K562 (cell line): ENCODE results near the gene PPP6C. TPM values are rescaled to one million over a fixed set of nuclear protein-coding genes. Genes with fewer than 3 reads are reported as not detected.

Experiments used
- ATF7 ChIP-seq: fragments of 450-650 bp; IDR thresholded peaks from 2 replicates; pipeline ENCODE4 v1.7.1; 2014; ENCODE audit warnings: mild to moderate bottlenecking, moderate library complexity
- BCLAF1 ChIP-seq, 2 experiments: fragments of 450-650 bp in 1 of 2; IDR thresholded peaks; 2 replicates each; pipeline ENCODE4 v1.6.1; 2011 to 2017; ENCODE audit warnings: low read depth in 2 of 2, antibody characterized with exemption in 1 of 2, borderline replicate concordance in 1 of 2, low read length in 1 of 2, mild to moderate bottlenecking in 1 of 2, mixed read lengths in 1 of 2; ENCODE audit not compliant: control insufficient read depth in 1 of 2
- CEBPG ChIP-seq, 3 experiments: fragments of 200-800 bp in 1 of 3; sonication (Bioruptor generic) in 1 of 3; sonication (generic) in 1 of 3; formaldehyde crosslinking in 1 of 3; IDR thresholded peaks in 2 of 3; conservative IDR thresholded peaks in 1 of 3; 2 replicates each; pipeline versions ENCODE4 v1.6.1 to v1.8.0; 2016 to 2022; ENCODE audit warnings: missing compliant biosample characterization in 2 of 3, missing genetic modification characterization in 2 of 3, mild to moderate bottlenecking in 1 of 3, missing genetic modification reagents in 1 of 3
- ETV1 ChIP-seq: fragments of 450-650 bp; conservative IDR thresholded peaks from 2 replicates; pipeline ENCODE4 v1.6.1; 2016; ENCODE audit warnings: missing genetic modification characterization, control low read depth, low read depth, missing compliant biosample characterization
- JUND ChIP-seq, 2 experiments: IDR thresholded peaks; 2 replicates in 1 of 2; 3 replicates in 1 of 2; pipeline ENCODE4 v1.6.1; 2011; ENCODE audit warnings: borderline replicate concordance in 2 of 2, low read depth in 2 of 2, low read length in 2 of 2, improper control_type of control experiment in 1 of 2, missing biosample characterization in 1 of 2, missing genetic modification characterization in 1 of 2, missing genetic modification reagents in 1 of 2
- PHF20 ChIP-seq: fragments of 450-650 bp; IDR thresholded peaks from 2 replicates; pipeline ENCODE4 v1.6.1; 2018; ENCODE audit not compliant: partially characterized antibody
- POLR2B ChIP-seq: fragments of 450-650 bp; IDR thresholded peaks from 2 replicates; pipeline ENCODE4 v1.6.1; 2018; ENCODE audit warnings: low read depth; ENCODE audit not compliant: partially characterized antibody
- RAD51 ChIP-seq: fragments of 450-650 bp; IDR thresholded peaks from 2 replicates; pipeline ENCODE4 v1.7.1; 2016; ENCODE audit warnings: low read depth, mild to moderate bottlenecking, borderline replicate concordance
- SAFB2 ChIP-seq: fragments of 200-400 bp; formaldehyde crosslinking; IDR thresholded peaks from 2 replicates; pipeline ENCODE4 v1.6.1; 2018; ENCODE audit warnings: borderline replicate concordance, low read length, low read depth, moderate library complexity; ENCODE audit not compliant: severe bottlenecking
- SIN3A ChIP-seq, 2 experiments: fragments of 150-350 bp in 1 of 2; IDR thresholded peaks; 2 replicates each; pipeline ENCODE4 v1.6.1; 2011 to 2016; ENCODE audit warnings: borderline replicate concordance in 2 of 2, low read depth in 2 of 2, low read length in 2 of 2, mild to moderate bottlenecking in 2 of 2, moderate library complexity in 2 of 2; ENCODE audit not compliant: control insufficient read depth in 1 of 2
- SIRT6 ChIP-seq: IDR thresholded peaks from one replicate; pipeline ENCODE4 v1.6.1; 2012; ENCODE audit warnings: low read depth, mild to moderate bottlenecking, control low read depth, inconsistent platforms, low read length, moderate library complexity
- TBP ChIP-seq: optimal IDR thresholded peaks from 2 replicates; pipeline ENCODE3; 2011; ENCODE audit warnings: low read depth, low read length, improper control_type of control experiment
- ZNF263 ChIP-seq: sonication (generic); formaldehyde crosslinking; IDR thresholded peaks from 2 replicates; pipeline ENCODE4 v1.8.0; 2022; ENCODE audit warnings: mild to moderate bottlenecking, missing genetic modification reagents, borderline replicate concordance
- ZNF511 ChIP-seq: sonication (generic); formaldehyde crosslinking; IDR thresholded peaks from 2 replicates; pipeline ENCODE4 v1.8.0; 2022; ENCODE audit warnings: mild to moderate bottlenecking, missing genetic modification reagents
- ZNF695 ChIP-seq: fragments of 450-650 bp; formaldehyde crosslinking; IDR thresholded peaks from 2 replicates; pipeline ENCODE4 v1.4.0; 2020; ENCODE audit warnings: mild to moderate bottlenecking, moderate library complexity
- polyA plus RNA-seq, 8 experiments: library from polyadenylated mRNA; depleted of rRNA in 4 of 8; stranded (reverse) in 5 of 8; unstranded in 3 of 8; fragments of >200 nt; fragmentation: Nextera tagmentation in 2 of 8; fragmentation: Illumina TruSeq in 1 of 8; extraction: Ambion mirVana in 2 of 8; extraction: Trizol in 1 of 8; gene quantifications; 2 replicates each; pipeline versions ENCODE4 v1.2.1 to v1.2.3, GENCODE V29; 2011 to 2014; ENCODE audit warnings: inconsistent platforms in 1 of 8, missing spikeins in 1 of 8
- total RNA-seq, 7 experiments: library from RNA; depleted of rRNA in 6 of 7; stranded (reverse); fragments of >200 nt in 6 of 7; fragmentation: Illumina TruSeq in 2 of 7; extraction: Trizol in 2 of 7; gene quantifications; 2 replicates each; pipeline versions ENCODE4 v1.2.1 to v1.2.3, GENCODE V29; 2011 to 2021; ENCODE audit warnings: low replicate concordance in 1 of 7
- TF ChIP-seq, protein P1 (sequence below), 3 experiments: fragments of 200-800 bp in 1 of 3; fragments of 250-450 bp in 1 of 3; fragments of 450-650 bp in 1 of 3; sonication (Bioruptor Pico) in 1 of 3; sonication (Bioruptor generic) in 1 of 3; formaldehyde crosslinking in 1 of 3; IDR thresholded peaks; 2 replicates each; pipeline versions ENCODE4 v1.6.1 to v1.8.0; 2016 to 2022; ENCODE audit warnings: mild to moderate bottlenecking in 2 of 3, missing genetic modification characterization in 2 of 3, missing compliant biosample characterization in 1 of 3, moderate library complexity in 1 of 3

The PPP6C gene
- total and polyA plus RNA-seq, 9 of the 15 experiments (the other 6 are each of a cell fraction or from before 2014, with no cell fraction given), result 18.8 to 44.8 (median 38.3) TPM

- TF ChIP-seq, protein P1, sequence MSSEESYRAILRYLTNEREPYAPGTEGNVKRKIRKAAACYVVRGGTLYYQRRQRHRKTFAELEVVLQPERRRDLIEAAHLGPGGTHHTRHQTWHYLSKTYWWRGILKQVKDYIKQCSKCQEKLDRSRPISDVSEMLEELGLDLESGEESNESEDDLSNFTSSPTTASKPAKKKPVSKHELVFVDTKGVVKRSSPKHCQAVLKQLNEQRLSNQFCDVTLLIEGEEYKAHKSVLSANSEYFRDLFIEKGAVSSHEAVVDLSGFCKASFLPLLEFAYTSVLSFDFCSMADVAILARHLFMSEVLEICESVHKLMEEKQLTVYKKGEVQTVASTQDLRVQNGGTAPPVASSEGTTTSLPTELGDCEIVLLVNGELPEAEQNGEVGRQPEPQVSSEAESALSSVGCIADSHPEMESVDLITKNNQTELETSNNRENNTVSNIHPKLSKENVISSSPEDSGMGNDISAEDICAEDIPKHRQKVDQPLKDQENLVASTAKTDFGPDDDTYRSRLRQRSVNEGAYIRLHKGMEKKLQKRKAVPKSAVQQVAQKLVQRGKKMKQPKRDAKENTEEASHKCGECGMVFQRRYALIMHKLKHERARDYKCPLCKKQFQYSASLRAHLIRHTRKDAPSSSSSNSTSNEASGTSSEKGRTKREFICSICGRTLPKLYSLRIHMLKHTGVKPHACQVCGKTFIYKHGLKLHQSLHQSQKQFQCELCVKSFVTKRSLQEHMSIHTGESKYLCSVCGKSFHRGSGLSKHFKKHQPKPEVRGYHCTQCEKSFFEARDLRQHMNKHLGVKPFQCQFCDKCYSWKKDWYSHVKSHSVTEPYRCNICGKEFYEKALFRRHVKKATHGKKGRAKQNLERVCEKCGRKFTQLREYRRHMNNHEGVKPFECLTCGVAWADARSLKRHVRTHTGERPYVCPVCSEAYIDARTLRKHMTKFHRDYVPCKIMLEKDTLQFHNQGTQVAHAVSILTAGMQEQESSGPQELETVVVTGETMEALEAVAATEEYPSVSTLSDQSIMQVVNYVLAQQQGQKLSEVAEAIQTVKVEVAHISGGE (CRISPR knock-in tag; IDR thresholded peaks at IDR 0.05), result peak; percentile 68 to 94 (median 74); a peak in 5 of 6 replicates
- TF ChIP-seq BCLAF1 (IDR thresholded peaks at IDR 0.05; ENCODE audit: borderline replicate concordance in 1 of 2, control insufficient read depth in 1 of 2, low read depth in 2 of 2, low read length in 1 of 2) (no peak), TBP (peak; percentile 68), SIN3A (IDR thresholded peaks at IDR 0.05; ENCODE audit: borderline replicate concordance in 2 of 2, control insufficient read depth in 1 of 2, low read depth in 2 of 2, low read length in 2 of 2) (peak; percentile 66 to 95; a peak in 2 of 4 replicates), ZNF263 (CRISPR knock-in tag) (0 out of 2 replicates have a peak, but pooled peaks have one; percentile 21), ATF7 (peak; percentile 73), ZNF511 (CRISPR knock-in tag) (peak; percentile 60; the same call in 1 of the 2 replicates), POLR2B (peak; percentile 82), RAD51 (0 out of 2 replicates have a peak, but pooled peaks have one; percentile 48), ETV1 (peak; percentile 51; the same call in 1 of the 2 replicates), PHF20 (peak; percentile 60), SIRT6 (no peak), CEBPG (CRISPR knock-in tag; IDR thresholded peaks at IDR 0.05) (peak; percentile 76), CEBPG (tag; conservative IDR thresholded peaks at IDR 0.05 in 1 of 2, IDR thresholded peaks at IDR 0.05 in 1 of 2) (peak; percentile 78 to 94), JUND (IDR thresholded peaks at IDR 0.05; ENCODE audit: borderline replicate concordance, low read depth, low read length) (peak; percentile 3; the same call in 1 of the 2 replicates), JUND (tag; IDR thresholded peaks at IDR 0.05; ENCODE audit: borderline replicate concordance, low read depth, low read length) (no peak; the same call in 2 of the 3 replicates), ZNF695 (CRISPR knock-in tag) (no peak), SAFB2 (no peak)
Observed at GRCh38 chr9:125200216-125201047, 10.8 kb upstream of the PPP6C start, which contains the start of gene RABEPK (continued).
